ENCODE data around the gene IDI1.
"Not testable (repeated sequence)": the region's sequence is repeated elsewhere in the genome, so short reads cannot be mapped to it uniquely, and the experiment has no call there.

The IDI1 gene

DNA sequence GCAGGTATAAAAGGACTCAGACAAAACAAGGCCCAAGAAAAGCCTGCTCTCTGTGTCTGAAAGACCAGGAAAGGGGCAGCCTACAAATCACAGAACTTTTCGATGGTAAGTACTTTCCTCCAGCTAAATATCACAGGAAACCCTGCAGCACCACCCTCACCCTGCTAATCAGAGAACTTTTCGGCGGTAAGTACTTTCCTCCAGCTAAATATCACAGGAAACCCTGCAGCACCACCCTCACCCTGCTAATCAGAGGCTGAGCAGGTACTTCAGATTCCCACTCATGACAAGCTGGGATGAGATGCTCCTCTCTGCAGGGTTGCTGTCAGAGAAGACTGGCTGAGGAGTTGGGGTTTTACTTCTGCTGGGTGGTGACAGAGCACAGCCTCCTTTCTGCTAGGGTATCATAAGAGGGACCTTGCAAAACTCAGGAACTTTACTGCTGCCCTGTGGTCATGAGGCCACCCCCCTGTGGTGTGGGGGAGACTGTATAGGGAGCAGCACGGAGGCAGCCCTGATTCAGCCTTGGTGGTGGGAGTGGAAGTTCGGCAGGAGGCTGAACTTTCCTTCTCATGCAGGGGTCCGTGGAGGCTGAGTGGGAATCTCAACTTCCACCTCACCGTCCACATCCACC is 14.4 kb upstream of the IDI1 start:
- DNase-seq, result no peak

DNA sequence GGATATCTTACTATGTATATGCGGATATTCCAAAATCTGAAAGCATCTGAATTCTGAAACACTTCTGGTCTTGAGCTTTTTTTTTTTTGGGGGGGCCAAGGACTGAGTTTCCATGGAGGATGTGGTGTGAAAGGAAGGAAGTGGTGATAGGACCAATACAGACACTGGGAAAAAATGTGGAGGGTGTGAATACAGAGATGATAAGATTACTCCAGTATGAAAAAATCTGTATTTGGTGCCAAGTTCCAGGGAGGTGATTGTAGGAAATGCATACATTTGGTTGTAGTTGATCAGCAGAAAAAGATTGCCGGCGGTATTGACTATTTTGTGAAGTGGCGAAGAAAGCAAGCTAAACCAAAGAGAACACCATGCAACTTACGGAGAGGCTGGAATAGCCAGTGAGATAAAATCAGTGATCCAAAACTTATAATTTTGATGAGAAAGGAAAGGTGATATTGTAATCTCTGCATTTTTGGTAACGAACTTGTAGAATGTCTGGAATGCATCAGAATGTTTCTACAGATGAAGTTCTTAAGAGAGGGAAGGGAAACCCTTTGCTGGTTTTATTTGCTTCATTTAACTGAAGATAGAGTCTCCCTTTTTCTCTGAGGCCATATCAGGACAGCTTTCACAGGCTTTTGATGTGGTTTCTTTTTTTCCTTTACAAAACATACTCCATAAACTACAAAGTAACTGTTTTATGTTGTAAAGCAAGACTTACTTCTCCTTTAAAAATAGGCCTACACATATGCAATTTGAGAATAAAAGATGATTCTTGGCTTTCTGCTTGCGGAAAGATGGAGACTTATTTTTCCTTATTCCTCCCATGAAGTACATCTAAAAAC is 13.2 kb upstream of the IDI1 start:
- DNase-seq, result no peak

DNA sequence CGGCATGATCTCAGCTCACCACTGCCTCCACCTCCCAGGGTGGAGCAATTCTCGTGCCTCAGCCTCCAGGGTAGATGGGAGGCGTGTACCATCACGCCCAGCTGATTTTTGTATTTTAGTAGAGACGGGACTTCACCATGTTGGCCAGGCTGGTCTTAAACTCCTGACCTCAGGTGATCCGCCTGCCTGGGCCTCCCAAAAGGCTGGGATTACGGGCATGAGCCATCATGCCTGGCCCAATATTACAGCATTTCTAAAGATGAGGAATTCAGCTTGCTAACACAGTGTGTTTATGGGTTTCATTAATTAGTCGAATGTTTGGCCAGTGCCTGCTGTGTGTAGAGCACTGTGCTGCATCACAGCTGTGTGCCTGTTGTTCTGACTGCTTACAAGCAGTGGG is 11.0 kb upstream of the IDI1 start:
- no peak for DNase-seq

DNA sequence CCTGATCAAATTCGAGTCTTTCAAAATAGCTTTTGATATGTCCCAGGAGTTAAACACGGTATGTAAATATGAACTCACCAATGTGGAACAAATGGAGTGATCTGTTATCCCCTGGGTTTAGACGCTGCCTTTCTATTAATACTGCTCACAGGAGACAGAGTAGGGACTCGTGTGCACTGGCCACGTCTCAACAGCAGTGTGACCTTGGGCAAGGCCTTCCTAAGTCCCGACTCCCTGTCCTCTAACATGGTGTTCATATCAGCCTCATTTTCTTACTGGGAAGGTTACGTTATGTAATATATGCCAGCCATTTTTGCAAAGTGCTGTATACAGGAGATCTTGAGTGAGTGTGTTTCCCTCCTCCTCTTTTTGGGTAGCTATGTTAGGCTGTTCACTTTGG is 9.1 kb upstream of the IDI1 start:
- DNase-seq, result no peak

DNA sequence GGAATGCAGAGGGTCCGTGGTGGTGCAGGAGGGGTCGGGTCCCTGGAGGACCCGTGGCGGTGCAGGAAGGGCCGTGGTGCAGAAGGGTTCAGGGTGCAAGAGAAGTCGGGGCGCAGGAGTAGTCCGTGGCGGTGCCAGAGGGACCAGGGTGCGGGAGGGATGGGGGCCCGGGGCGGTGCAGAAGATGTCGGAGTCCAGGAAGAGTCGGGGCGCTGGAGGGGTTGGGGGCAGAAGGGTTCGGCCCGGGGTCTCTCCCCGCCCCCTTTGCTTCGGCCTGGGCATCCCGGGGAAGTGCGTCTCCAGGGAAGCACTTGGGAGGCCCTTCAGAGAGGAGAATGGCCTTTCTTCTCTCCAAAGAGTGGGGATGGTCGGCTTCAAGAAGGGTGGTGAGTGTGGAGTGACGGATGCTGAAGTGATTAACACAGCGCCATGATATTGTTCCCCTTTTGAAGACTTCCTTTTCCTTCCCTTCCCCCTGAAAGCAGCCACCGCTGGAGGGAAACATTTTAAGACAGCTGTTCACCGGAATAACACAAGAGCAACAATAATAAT is 8.3 kb upstream of the IDI1 start:
- DNase-seq, result no peak

DNA sequence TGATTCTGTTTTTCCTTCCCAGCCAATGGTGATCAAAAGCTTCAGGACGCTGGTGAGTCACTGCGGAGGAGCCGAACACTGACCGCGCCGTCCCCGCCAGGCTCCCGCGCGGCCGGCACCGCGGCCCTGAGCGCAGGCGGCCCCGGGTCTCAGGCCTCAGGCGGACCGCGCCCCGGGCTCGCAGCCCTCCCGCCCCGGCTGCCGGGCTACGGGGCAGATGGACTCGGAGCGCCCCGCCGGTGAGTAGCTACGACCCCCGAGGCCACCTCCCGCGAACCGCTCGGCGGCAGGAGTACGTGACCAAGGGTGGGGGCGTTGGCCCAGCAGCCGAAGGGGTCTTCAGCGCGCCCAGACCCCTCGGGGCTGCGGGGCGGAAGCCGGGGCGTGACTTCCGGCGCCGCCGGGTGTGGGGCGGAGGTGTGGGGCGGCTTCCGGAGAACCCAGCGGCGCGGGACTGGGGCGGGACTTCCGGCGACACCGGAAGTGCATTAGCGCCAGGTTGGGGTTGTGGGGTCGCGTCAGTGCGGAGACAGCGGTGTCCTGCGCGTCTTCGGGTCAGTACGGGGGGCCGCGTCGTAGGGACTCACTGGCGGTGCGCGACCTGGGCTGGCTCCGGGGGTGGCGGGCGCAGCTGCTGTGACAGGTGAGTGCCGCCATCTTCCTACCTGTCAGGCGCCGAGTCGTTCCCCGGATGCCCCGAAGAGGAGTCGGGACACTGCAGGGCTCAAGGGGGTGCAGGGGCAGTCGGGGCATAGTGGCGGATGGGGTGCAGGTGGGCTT is 7.6 kb upstream of the IDI1 start, which contains the start of gene WDR37:
Gene WDR37, plus strand, starts transcription at position 60 of the 780 bp plus-strand sequence. CDS start 15,771 bp downstream, outside the sequence.
- peak in 50 of 51 donors; percentile 21 to 91 (median 78) for DNase-seq

DNA sequence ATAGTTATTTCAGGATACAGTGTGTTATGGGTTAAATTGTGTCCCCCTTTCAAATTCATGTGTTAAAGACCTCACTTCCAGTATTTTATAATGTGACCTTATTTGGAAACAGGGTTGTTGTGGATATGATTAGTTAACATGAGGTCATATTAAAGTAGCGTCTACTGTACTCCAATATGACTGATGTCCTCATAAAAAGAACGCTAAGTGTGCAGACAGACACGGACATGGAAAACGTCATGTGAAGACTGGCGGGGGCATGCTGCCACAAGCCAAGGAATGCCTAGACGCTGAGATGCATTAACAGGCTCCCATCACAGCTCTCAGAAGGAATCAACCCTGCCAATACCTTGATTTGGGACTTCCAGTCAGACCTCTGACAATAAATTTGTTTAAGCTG is 5.8 kb upstream of the IDI1 start:
- DNase-seq, result no peak

DNA sequence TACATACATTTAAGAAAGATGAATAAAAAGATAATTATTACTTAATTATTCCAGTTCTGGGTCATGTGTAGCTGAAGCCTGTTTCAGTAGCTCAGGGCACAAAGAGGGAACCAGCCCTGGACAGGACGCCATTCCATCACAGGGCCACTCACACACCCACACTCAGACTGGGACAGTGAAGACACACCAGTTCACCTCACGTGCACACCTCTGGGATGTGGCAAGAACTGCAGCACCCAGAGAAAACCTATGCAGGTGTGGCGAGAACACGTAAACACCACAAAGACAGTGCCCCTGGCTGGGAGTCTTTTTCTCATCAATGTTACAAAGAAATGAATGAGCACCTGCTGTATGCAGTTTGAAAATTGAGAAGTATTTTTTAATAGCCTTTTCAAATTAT is 1.6 kb upstream of the IDI1 start:
- DNase-seq, result no peak

DNA sequence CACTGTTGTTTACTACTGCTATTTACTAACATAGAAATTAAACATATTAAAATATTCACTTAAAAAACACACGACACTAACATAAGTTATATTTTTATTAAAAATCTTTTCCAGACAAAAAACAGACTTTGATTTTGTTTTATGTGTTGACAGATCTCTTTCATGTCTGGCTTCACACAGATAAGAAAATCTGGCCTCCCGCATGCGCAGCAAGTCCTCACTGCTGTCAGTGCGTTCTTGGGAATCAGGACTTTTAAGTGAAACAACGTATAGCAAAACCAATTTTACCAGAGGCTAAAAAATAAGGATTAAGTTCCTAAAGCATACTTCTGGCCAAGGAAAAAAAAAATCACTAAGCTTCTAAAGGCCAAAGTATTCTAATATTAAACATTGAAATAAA is 1.2 kb upstream of the IDI1 start:
- DNase-seq, result no peak

DNA sequence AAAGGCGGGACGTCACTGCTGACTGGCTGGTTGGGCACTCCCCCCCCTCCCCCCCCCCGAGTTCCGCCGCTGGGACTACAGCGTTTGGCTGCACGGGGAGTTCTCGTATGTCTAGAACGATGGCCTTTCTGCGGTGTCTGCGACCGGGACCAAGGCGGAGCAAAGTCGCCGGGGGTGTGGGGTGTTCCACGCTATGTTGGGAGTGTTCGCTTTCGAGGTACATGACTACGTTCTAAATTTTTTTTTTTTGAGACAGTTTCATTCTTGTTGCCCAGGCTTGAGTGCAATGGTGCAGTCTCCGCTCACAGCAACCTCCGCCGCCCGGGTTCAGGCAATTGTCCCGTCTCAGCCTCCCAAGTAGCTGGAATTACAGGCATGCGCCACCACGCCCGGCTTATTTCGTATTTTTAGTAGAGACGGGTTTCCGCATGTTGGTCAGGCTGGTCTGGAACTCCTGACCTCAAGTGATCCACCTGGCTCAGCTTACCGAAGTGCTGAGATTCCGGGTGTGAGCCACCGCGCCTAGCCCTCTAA is 573 bp upstream of the IDI1 start:
- peak in 1 of 51 donors; percentile 65 for DNase-seq

DNA sequence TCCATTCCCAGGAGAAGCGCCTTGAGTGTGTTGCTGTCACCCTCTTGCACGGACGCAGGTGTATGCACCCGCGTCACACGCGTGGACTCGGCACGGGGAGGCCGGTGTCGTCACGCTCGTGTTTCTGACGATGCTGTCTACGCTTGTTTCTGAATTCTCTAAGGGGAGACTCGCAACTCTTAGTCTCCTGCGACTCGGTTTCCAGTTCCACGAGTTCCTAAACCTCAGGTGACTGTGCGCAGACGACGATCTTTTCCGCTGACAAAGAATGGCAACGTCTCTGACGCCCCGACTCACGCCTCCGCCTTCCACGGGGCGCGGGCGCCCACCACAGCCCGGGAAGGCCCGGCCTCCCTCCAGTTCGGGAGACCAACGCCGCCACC is 579 bp downstream of the IDI1 start:
- DNase-seq, result peak in 10 of 51 donors; percentile 36 to 70 (median 60)

DNA sequence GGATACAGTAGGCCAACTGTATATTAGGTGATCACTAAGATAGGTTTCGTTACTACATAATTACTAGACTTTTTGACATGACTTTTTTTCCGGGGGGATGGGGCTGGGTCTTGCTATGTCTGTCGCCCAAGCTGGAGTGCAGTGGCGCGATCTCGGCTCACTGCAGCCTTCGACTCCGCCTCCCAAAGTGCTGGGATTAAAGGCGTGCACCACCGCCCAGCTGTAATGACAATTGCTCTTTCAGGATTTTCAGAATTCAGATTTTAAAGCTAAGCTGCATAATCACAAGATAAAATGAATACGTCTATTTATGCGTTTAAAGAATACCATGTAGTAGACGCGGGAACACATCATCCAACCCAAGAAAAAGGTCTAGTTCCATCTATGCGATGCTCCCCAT is 982 bp downstream of the IDI1 start:
- DNase-seq, result no peak

DNA sequence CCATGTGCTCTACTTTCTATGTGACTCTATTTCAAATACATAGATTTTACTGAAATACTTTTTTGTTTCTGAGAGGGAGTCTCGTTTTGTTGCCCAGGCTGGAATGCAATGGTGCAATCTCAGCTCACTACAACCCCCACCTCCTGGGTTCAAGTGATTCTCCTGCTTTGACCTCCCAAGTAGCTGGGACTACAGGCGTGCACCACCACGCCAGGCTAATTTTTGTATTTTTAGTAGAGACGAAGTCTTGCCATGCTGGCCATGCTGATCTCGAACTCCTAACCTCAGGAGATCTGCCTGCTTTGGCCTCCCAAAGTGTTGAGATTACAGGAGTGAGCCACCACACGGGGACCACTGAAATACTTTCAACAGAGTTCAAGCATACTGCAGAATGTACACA is 3.5 kb downstream of the IDI1 start:
- DNase-seq, result no peak

DNA sequence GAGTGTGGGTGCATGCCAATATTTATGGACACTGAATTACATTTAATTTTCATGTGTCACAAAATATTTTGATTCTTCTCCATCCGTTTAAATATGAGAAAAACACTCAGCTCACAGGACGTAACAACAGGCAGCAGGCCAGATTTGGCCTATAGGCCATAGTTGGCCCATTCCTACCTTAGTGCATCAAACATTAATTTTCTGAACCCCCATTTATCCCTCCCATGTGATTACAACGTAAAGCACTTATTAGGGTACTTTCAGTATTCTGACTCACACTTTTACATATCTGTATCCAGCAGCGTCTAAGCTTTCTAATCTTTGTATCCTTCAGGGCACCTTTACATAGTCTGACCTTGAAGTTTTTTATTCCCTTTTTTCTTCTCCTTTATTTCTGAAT is 4.0 kb downstream of the IDI1 start:
- no peak for DNase-seq

DNA sequence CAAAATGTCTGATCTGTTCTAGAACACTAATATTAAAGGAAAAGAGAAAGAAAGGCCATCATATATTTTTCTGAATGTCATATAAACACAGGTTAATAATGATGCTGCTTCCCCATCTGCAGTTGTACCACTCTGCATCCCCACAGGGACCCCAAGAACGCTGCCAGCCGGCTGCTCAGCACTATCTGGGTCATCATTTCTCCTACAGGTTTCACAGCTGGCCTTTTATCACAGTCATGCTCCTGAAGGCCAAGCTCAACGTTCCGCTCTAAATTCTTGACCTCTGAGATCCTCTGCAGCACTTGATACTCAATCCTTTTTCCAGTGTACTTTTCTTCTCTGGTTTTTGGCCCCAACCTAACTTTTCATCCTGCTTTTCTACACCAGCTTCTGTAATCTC is 4.8 kb downstream of the IDI1 start:
- no peak for DNase-seq

DNA sequence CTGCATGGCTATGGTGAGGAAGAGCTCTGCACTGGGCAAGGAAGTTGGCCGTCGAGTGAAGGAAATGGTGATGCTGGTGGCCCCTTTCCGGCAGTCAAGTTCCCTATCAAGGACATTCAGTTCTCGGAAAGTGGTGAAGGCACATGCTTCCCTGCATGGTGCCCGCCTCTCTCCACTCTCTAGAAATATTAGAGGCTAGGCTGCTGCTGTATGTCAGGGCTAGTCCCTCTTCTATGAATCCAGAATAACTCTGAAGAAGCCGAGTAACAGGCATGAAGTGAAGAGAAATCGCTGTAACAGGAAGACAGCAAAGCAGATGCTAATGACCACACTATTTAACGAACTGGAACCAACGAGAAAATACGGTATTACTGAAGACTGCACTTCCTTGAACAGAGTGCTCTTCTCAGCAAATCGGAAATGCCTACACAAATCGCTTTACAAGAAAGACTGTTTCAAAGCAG is 5.4 kb downstream of the IDI1 start:
- DNase-seq, result peak in 2 of 51 donors; percentile 11 to 28

DNA sequence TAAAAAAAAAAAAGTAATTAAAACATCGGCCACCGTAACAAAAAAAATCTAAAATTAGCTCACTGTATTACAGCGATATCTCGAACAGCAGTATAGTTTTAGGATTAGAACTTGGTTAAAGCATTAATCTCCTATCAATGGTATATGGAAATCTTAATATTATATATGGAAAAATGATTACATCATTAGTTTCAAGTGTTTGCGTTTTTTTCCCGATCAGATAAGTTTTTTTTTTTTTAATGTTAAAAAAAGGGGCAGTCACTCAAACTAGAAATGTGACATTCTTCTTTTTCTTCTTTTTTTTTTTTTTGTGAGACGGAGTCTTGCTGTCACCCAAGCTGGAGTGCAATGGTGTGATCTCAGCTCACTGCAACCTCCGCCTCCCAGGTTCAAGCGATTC is 7.4 kb downstream of the IDI1 start:
- DNase-seq, result no peak

DNA sequence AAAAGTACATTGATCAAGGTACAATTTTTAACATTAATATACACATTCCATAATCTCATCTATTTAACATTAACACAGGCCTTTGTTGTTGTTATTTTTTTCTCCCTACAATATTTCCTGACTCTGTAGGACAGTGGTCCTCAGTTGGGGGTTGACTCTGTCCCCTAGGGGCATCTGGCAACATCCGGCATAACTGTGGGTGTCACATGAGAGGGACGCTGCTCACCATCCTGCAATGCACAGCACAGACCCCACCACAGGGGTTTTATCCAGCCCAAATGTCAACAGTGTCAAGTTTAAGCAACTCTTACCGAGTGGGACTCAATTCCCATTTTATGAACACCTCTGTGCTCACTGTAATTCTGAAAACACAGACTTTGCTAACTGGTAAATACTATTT is 8.8 kb downstream of the IDI1 start:
- no peak for DNase-seq

DNA sequence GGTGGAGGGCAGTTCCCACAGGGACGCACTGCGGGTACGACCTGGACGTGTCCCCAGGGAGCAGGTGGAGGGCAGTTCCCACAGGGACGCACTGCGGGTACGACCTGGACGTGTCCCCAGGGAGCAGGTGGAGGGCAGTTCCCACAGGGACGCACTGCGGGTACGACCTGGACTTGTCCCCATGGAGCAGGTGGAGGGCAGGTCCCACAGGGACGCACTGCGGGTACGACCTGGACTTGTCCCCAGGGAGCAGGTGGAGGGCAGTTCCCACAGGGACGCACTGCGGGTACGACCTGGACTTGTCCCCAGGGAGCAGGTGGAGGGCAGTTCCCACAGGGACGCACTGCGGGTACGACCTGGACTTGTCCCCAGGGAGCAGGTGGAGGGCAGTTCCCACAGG is 10.2 kb downstream of the IDI1 start:
- not testable (repeated sequence) for DNase-seq

DNA sequence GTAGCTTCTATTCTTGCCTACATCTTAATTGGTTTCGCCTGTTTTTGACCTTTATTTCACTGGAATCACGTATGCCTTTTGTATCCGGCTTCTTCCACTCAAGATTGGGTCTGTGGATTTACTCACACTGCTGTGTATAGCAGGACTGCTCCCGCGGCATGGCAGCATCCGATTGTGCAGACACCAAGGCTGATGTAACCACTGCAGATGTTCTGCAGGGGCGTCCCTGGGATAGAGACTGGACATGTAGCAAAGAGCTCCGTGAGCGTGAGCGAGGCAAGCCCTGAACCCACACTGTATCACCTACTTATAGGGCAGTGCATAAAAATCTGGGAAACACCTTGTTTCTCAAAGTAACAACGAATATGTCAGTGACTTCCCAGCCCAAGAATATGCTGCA is 11.8 kb downstream of the IDI1 start:
- DNase-seq, result peak in 15 of 51 donors; percentile 16 to 57 (median 44)

DNA sequence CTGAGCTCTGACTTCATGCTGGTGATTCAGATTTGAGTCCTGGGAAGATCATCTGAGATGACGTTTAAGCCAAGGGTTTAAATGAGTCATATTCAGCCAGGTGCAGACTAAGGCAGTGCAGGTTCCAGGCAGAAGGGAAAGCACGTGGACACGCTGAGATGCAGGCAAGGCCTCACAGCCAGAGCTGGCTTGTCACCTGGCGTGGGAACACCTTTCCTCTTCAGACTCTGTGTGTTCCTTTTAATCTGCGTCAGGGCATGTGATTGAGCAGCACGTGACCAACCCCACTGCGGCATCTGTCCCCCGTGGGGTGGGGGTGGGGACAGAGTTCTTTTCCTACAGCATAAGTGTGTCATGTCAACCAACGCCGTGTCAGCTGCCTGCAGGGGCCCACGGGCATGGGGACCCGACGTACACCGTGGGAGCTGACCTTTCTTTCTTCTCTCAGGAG is 12.6 kb downstream of the IDI1 start:
- peak in 1 of 51 donors; percentile 23 for DNase-seq

Measured in hypothalamus (tissue), 51 donors.